ENCODE data around the gene ALDH3B1. TPM values are rescaled to one million over a fixed set of nuclear protein-coding genes. Genes with fewer than 3 reads are reported as not detected.

Gene ALDH3B1
- total and polyA plus RNA-seq, 8 donors, result 12.1 to 87.1 (median 16.1) TPM

DNA sequence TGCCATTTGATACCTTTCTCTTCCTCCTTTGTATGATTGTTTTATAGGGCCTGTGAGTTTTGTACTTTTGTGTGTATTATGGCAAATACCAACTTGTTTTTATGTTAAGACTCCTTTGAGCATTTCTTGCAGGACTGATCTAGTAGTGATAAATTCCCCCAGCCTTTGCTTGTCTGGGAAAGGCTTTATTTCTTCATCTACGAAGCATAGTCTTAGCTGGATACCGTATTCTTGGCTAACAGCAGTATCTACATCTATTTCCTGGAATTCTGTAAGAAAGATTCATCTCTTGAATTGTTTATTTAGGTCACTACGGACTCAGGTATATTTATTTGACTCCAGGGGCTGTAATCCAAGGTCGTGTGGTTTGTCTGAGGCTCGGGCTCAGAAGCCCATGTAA lies 14.4 kb downstream of the ALDH3B1 start:
- ATAC-seq, result no peak
- DNase-seq, result no peak

DNA sequence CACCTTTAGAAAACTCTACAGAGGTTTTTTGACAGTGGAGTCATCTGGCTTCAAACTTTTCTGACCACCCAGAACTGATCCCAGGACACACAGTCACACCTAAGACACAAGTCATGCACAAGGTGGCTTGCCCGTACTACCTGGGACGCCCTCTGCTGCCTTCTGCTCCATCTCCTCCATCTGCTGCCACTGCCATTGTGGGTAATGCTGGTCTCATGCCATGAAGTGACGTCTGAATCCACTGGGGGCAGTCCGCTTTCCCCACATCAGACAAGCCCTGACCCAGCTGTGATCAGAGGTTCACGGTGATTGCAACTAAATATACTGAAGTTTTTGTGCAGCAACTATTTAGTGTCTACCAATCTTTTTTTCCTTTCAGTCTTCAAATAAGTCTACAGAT lies 14.9 kb downstream of the ALDH3B1 start:
- ATAC-seq (no peak), DNase-seq (no peak)
- peaks cover 0 to 73% of the 10 kb centered on the region in 2 donors for H3K36me3 ChIP-seq
- H3K9me3 ChIP-seq, result no peaks in the 10 kb centered on the region
- no peak overlapping the region for H3K4me3 ChIP-seq
- H3K27ac ChIP-seq, result no peak overlapping the region
- H3K4me1 ChIP-seq, result peaks cover 0 to 20% of the 10 kb centered on the region in 2 donors
- no peaks in the 10 kb centered on the region for H3K27me3 ChIP-seq
- intact Hi-C loops (cut with DNase I), result no loop called here
- TF ChIP-seq, protein P1, sequence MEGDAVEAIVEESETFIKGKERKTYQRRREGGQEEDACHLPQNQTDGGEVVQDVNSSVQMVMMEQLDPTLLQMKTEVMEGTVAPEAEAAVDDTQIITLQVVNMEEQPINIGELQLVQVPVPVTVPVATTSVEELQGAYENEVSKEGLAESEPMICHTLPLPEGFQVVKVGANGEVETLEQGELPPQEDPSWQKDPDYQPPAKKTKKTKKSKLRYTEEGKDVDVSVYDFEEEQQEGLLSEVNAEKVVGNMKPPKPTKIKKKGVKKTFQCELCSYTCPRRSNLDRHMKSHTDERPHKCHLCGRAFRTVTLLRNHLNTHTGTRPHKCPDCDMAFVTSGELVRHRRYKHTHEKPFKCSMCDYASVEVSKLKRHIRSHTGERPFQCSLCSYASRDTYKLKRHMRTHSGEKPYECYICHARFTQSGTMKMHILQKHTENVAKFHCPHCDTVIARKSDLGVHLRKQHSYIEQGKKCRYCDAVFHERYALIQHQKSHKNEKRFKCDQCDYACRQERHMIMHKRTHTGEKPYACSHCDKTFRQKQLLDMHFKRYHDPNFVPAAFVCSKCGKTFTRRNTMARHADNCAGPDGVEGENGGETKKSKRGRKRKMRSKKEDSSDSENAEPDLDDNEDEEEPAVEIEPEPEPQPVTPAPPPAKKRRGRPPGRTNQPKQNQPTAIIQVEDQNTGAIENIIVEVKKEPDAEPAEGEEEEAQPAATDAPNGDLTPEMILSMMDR (IDR thresholded peaks at IDR 0.05), result no peak

More for the DNA sequence above, 14.4 kb downstream of the ALDH3B1 start:
- no peak overlapping the region for H3K4me3 ChIP-seq
- peaks cover 0 to 77% of the 10 kb centered on the region in 2 donors for H3K36me3 ChIP-seq
- TF ChIP-seq, protein P1 (IDR thresholded peaks at IDR 0.05), result no peak
- intact Hi-C loops (cut with DNase I), result no loop called here
- H3K27me3 ChIP-seq, result no peaks in the 10 kb centered on the region
- no peaks in the 10 kb centered on the region for H3K9me3 ChIP-seq
- peaks cover 0 to 20% of the 10 kb centered on the region in 2 donors for H3K4me1 ChIP-seq
- no peak overlapping the region for H3K27ac ChIP-seq

DNA sequence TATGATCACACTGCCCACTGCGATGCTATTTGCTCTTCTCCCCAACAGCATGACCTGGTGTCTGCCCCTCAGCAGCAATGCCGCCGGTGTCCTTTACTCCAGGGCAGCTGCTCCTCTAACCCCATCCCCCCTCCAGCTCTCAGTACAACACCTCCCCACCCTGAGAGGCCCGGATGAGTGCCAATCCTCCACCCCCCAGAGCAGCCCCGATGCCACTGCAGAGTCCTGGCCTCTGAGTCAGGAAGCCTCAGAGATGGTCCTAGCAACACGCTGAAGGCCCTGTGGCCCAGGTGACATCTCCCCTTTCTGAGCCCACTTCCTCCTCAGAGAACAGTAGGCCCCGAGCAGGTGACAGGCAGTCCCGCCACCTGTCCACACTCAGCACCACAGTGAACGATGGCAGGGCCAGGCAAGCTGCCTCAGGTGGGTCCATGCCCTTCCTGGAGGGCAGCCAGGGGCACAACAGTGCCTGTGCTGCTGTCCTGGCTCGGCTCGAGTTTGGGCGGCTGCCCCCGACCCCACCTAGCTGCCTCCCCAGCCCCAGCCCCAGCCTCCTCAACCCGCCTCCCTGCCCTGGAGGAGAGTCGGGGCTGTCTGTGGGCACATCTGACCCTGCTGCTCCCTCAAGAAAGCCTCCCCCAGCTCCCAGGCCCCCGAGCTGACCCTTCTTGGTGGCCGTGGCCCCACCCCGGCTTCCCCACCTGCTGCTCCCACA lies 16.4 kb downstream of the ALDH3B1 start:
- peaks cover 6 to 17% of the 10 kb centered on the region in 2 donors for H3K4me1 ChIP-seq
- H3K9me3 ChIP-seq, result no peaks in the 10 kb centered on the region
- TF ChIP-seq, protein P1 (IDR thresholded peaks at IDR 0.05), result no peak
- intact Hi-C loops (cut with DNase I), result no loop called here
- peak in 1 of 4 donors; percentile 47 for DNase-seq
- no peaks in the 10 kb centered on the region for H3K27me3 ChIP-seq
- peaks cover 0 to 66% of the 10 kb centered on the region in 2 donors for H3K36me3 ChIP-seq
- no peak overlapping the region for H3K27ac ChIP-seq
- no peak for ATAC-seq
- no peak overlapping the region for H3K4me3 ChIP-seq

DNA sequence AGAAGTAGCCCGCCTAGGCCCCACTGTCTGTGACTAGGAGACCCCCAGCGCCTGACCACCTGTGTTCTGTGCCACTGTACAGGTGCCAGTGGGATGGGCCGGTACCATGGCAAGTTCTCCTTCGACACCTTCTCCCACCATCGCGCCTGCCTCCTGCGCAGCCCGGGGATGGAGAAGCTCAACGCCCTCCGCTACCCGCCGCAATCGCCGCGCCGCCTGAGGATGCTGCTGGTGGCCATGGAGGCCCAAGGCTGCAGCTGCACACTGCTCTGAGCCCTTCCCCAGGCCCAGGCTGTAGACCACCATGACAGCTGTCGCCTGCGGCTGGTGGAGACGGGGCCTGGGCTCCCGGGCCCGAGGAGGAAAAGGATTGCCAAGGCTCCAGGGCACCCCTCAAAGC lies 17.5 kb downstream of the ALDH3B1 start:
- Histone ChIP-seq H3K27me3 (no peaks in the 10 kb centered on the region), H3K9me3 (no peaks in the 10 kb centered on the region), H3K4me3 (no peak overlapping the region), H3K36me3 (peaks cover 0 to 57% of the 10 kb centered on the region in 2 donors), H3K27ac (no peak overlapping the region), H3K4me1 (peaks cover 9 to 27% of the 10 kb centered on the region in 2 donors)
- no peak for ATAC-seq
- intact Hi-C loops (cut with DNase I), result no loop called here
- TF ChIP-seq, protein P1 (IDR thresholded peaks at IDR 0.05), result no peak
- no peak for DNase-seq

DNA sequence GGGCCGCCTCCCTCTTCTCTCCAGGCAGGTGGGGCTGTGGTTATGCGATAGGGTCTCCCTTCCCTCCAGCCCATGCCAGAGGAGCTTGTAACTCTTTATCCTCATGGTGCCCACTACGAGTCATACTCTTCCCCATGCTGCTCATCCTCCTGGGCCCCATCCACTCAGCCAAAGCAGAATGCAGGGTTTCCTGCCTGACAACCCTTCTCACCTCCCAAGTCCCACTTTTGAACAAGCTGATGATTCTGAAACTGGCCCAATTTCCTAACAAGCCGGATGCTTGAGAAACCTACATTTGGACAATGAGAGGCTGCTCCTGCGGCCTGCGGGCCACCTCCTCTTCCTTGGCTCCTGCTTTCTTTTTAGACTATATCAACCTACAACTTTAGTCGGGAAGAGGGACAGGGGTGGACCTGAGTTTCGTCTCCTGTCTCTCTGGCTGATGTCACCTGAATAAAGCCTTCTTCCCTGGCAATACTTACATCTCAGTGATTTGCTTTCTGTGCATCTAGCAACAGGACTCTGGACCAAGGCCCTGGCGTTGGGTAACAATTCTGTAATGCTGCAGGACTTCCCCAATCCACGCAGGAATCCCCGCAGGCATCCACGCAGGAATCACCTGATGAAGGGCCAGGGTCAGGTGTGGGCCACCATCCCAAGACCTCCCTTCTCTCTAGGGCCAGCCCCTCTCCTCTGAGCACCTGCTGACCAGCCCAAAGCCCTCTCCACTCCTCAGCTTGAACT lies 18.8 kb downstream of the ALDH3B1 start:
- TF ChIP-seq, protein P1 (IDR thresholded peaks at IDR 0.05), result no peak
- ATAC-seq (no peak), DNase-seq (no peak)
- Histone ChIP-seq H3K36me3 (peaks cover 0 to 58% of the 10 kb centered on the region in 2 donors), H3K4me3 (no peak overlapping the region), H3K9me3 (no peaks in the 10 kb centered on the region), H3K27ac (no peak overlapping the region), H3K27me3 (no peaks in the 10 kb centered on the region), H3K4me1 (peaks cover 9 to 30% of the 10 kb centered on the region in 2 donors)
- intact Hi-C loops (cut with DNase I), result no loop called here
